ENCODE results near the gene MPI.

Gene MPI

GRCh38 chr15:74951006-74951405 is 61.2 kb downstream of the MPI start:
- Histone ChIP-seq H3K9ac (ENCODE audit: low read depth, low read length) (no peak overlapping the region), H3K9me3 (ENCODE audit: insufficient read depth, low read depth, low read length) (no peaks in the 10 kb centered on the region), H3K27me3 (ENCODE audit: insufficient read depth, low read length) (peaks cover 16% of the 10 kb centered on the region), H3K4me3 (ENCODE audit: low read length) (no peak overlapping the region), H3K36me3 (ENCODE audit: insufficient read depth, low read depth, low read length) (no peaks in the 10 kb centered on the region), H3K4me1 (ENCODE audit: insufficient read depth, low read length) (peaks cover 4% of the 10 kb centered on the region; the same call in 1 of the 2 replicates), H3K27ac (ENCODE audit: low read length) (no peak overlapping the region)
